Small intestine (tissue), 7 donors: Measurements from ENCODE around the gene NKAIN2. TPM values are rescaled to one million over a fixed set of nuclear protein-coding genes. Genes with fewer than 3 reads are reported as not detected.
"Not testable (repeated sequence)": the region's sequence is repeated elsewhere in the genome, so short reads cannot be mapped to it uniquely, and the experiment has no call there.

Experiments used
- DNase-seq, 2 donors: peaks; one replicate each; pipeline versions ENCODE4 v3.0.0 to v3.0.0-alpha.2; 2013
- FAIRE-seq: peaks from 2 replicates; lab custom pipeline; 2012; peaks lifted over from hg19 to GRCh38; lab: Jason Lieb, UNC
- H3K27ac ChIP-seq, 3 donors: one replicate each; pipeline ENCODE4 v1.5.1; 2013; ENCODE audit warnings: low read length in 2 of 3, mild to moderate bottlenecking in 2 of 3, control low read depth in 1 of 3, inconsistent platforms in 1 of 3, low read depth in 1 of 3, moderate library complexity in 1 of 3
- H3K27me3 ChIP-seq, 3 donors: one replicate each; pipeline ENCODE4 v1.6.1; 2013; ENCODE audit warnings: low read length in 3 of 3, inconsistent platforms in 1 of 3; ENCODE audit not compliant: control insufficient read depth in 3 of 3, insufficient read depth in 3 of 3
- H3K36me3 ChIP-seq, 3 donors: one replicate each; pipeline ENCODE4 v1.6.1; 2013; ENCODE audit warnings: low read length in 3 of 3, inconsistent platforms in 1 of 3, low read depth in 1 of 3, mild to moderate bottlenecking in 1 of 3, moderate library complexity in 1 of 3; ENCODE audit not compliant: control insufficient read depth in 3 of 3, insufficient read depth in 2 of 3
- H3K4me1 ChIP-seq, 3 donors: one replicate each; pipeline ENCODE4 v1.6.1; 2013; ENCODE audit warnings: low read length in 2 of 3, inconsistent platforms in 1 of 3, low read depth in 1 of 3, mild to moderate bottlenecking in 1 of 3, moderate library complexity in 1 of 3; ENCODE audit not compliant: control insufficient read depth in 3 of 3, insufficient read depth in 2 of 3
- H3K4me3 ChIP-seq, 3 donors: one replicate each; pipeline ENCODE4 v1.5.1; 2013; ENCODE audit warnings: low read length in 3 of 3, control low read depth in 1 of 3, inconsistent platforms in 1 of 3, low read depth in 1 of 3, mild to moderate bottlenecking in 1 of 3, moderate library complexity in 1 of 3
- H3K9me3 ChIP-seq, 2 donors: one replicate each; pipeline ENCODE4 v1.6.1; 2013; ENCODE audit warnings: low read depth in 1 of 2, low read length in 1 of 2; ENCODE audit not compliant: control insufficient read depth in 2 of 2, insufficient read depth in 1 of 2
- WGBS, 3 donors: extraction: QIAGEN DNeasy Blood & Tissue Kit; methylation state at CpG; one replicate each; pipeline ENCODE4 v1.1.7; 2013; 5-methylcytosine and 5-hydroxymethylcytosine counted together
- polyA plus RNA-seq, 4 donors: library from polyadenylated mRNA; stranded (reverse) in 3 of 4; unstranded in 1 of 4; fragments of 200-250 nt in 3 of 4; fragments of 120-200 nt in 1 of 4; gene quantifications; one replicate each; pipeline versions ENCODE4 v1.2.1 to v1.2.3, GENCODE V29; 2013
- donor health status: healthy with polysubstance abuse.
- donor health status: control.
- donor health status: control.
- donor health status: Bipolar disorder and iron deficiency.
- donor health status: healthy.

The NKAIN2 gene
- polyA plus RNA-seq, 4 donors: 0.16 to 1.4 (median 0.19) TPM; not detected in 1

- FAIRE-seq (peak; percentile 10), DNase-seq (no peak)
- Histone ChIP-seq H3K27ac (no peak overlapping the region), H3K27me3 (no peaks in the 10 kb centered on the region), H3K36me3 (no peaks in the 10 kb centered on the region), H3K4me3 (no peak overlapping the region), H3K4me1 (no peaks in the 10 kb centered on the region), H3K9me3 (no peaks in the 10 kb centered on the region)
Measured at GRCh38 chr6:124143435-124143834, 339.8 kb downstream of the NKAIN2 start.

DNA sequence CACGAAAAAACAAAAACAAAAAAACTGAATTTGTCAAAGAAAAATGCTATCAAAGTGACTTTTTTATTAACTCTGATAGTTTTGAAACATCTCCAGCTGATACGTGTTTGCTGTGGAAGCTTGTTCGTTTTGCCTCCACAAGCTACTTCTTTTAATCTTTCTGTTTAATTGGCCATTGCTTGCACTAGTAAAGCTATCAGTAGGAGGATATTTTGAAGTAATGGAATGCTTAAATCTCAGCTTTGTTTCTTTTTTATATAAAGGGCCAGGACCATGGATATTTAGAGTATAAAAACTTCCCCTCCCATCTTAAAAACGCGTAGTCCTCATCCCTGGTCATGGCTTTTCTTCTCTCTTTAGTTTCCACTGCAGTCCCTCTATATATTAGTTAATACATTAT, 344.0 kb downstream of the NKAIN2 start:
- H3K27me3 ChIP-seq: no peaks in the 10 kb centered on the region
- H3K4me1 ChIP-seq: no peaks in the 10 kb centered on the region
- FAIRE-seq (no peak), DNase-seq (no peak)
- H3K27ac ChIP-seq: no peak overlapping the region
- WGBS, 3 donors: 28 to 44% (median 42%) methylated on average over 5 of the region's 5 CpGs
- no peaks in the 10 kb centered on the region for H3K9me3 ChIP-seq
- no peaks in the 10 kb centered on the region for H3K36me3 ChIP-seq
- no peak overlapping the region for H3K4me3 ChIP-seq

DNA sequence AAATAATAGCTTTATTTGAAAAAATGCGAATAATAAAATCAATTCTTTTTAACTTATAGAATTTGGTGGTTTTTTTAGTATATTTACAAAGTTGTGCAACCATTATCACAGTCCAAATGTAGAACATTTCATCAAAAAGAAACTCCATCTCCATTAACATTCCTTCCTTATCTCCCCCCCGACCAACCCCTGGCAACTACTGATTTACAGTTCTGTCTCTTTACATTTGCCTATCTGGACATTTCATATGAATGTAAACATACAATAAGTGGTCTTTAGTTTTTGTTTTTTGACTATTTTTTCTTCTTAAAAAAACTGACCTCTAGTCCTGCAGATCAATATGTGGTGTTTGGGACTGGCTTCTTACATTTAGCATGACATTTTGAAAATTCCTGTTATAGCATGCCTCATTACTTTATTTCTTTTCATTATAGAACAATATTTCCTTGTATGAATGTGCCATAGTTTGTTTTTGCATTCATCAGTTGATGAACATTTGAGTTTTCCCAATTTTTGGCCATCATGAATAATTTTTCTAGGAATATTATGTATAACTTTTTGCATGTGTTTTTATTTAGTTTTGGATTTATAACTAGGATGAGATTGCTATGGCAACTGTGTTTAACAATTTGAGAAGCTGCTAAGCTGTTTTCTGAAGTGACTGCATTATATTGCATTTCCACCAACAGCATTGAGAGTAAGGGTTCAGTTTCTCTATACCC, 344.7 kb downstream of the NKAIN2 start:
- 30 to 53% (median 51%) methylated on average over 2 of the region's 2 CpGs for WGBS, 3 donors
- Histone ChIP-seq H3K27ac (no peak overlapping the region), H3K4me3 (no peak overlapping the region), H3K9me3 (no peaks in the 10 kb centered on the region), H3K4me1 (no peaks in the 10 kb centered on the region), H3K36me3 (no peaks in the 10 kb centered on the region), H3K27me3 (no peaks in the 10 kb centered on the region)
- DNase-seq: no peak
- FAIRE-seq: peak; percentile 93

- no peaks in the 10 kb centered on the region for H3K9me3 ChIP-seq
- H3K4me1 ChIP-seq: no peaks in the 10 kb centered on the region
- no peak overlapping the region for H3K4me3 ChIP-seq
- no peaks in the 10 kb centered on the region for H3K27me3 ChIP-seq
- H3K36me3 ChIP-seq: no peaks in the 10 kb centered on the region
- 68 to 79% (median 77%) methylated on average over 4 of the region's 4 CpGs for WGBS, 3 donors
- DNase-seq: no peak
- no peak overlapping the region for H3K27ac ChIP-seq
- no peak for FAIRE-seq
Measured at GRCh38 chr6:124149646-124150045, 346.0 kb downstream of the NKAIN2 start.

DNA sequence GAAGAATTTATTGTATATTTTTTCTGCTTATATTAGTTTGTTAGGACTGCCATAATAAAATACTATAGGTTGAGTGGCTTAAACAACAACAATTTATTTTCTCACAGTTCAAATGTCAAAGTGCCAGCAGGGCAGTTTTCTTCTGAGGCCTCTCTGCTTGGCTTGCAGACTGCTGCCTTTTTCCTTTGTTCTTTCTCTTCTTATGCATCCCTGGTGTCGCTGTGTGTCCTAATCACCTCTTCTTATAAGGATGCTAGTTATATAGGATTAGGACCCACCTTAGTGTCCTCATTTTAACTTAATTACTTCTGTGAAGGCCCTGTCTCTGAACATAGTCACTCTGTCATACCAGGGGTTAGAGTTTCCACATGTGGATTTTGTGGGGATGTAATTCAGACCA, 354.4 kb downstream of the NKAIN2 start:
- Histone ChIP-seq H3K27ac (no peak overlapping the region), H3K4me1 (no peaks in the 10 kb centered on the region), H3K27me3 (no peaks in the 10 kb centered on the region), H3K4me3 (no peak overlapping the region), H3K9me3 (no peaks in the 10 kb centered on the region), H3K36me3 (no peaks in the 10 kb centered on the region)
- FAIRE-seq (no peak), DNase-seq (no peak)
- 53 to 73% (median 61%) methylated on average over 1 of the region's 1 CpG for WGBS, 3 donors

- 71 to 84% (median 75%) methylated on average over 3 of the region's 3 CpGs for WGBS, 3 donors
- Histone ChIP-seq H3K27ac (no peak overlapping the region), H3K4me1 (no peaks in the 10 kb centered on the region), H3K9me3 (no peaks in the 10 kb centered on the region), H3K36me3 (no peaks in the 10 kb centered on the region), H3K4me3 (no peak overlapping the region), H3K27me3 (no peaks in the 10 kb centered on the region)
- no peak for FAIRE-seq
- DNase-seq: no peak
Measured at GRCh38 chr6:124163676-124164075, 360.0 kb downstream of the NKAIN2 start.

DNA sequence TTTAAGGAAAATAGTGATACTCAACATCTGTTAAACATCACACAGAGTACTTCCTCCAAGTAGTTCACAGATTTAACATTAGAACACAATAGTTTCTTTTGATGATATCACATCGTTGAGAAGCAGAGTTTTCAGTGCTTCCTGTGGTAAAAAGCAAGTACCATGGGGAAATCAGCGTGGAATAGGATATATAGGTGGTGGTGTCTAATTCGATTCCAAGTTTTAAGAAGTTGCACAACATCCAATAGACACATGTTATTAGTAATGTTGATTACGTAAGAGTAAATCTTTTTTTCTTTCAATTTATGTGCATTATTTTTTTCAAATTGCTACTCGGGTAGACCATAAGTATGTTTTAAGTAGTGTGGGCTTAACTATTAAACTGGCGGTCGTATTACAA, 360.7 kb downstream of the NKAIN2 start:
- FAIRE-seq (no peak), DNase-seq (no peak)
- H3K27me3 ChIP-seq: no peaks in the 10 kb centered on the region
- no peaks in the 10 kb centered on the region for H3K9me3 ChIP-seq
- 80 to 88% (median 84%) methylated on average over 7 of the region's 7 CpGs for WGBS, 3 donors
- no peaks in the 10 kb centered on the region for H3K36me3 ChIP-seq
- no peaks in the 10 kb centered on the region for H3K4me1 ChIP-seq
- no peak overlapping the region for H3K27ac ChIP-seq
- H3K4me3 ChIP-seq: no peak overlapping the region

- not testable (repeated sequence) for H3K9me3 ChIP-seq, H3K4me1 ChIP-seq, FAIRE-seq, H3K36me3 ChIP-seq, DNase-seq, H3K4me3 ChIP-seq, H3K27ac ChIP-seq, H3K27me3 ChIP-seq
- 75 to 100% (median 86%) methylated on average over 1 of the region's 1 CpG for WGBS, 3 donors
Measured at GRCh38 chr6:124167249-124167648, 363.6 kb downstream of the NKAIN2 start.

DNA sequence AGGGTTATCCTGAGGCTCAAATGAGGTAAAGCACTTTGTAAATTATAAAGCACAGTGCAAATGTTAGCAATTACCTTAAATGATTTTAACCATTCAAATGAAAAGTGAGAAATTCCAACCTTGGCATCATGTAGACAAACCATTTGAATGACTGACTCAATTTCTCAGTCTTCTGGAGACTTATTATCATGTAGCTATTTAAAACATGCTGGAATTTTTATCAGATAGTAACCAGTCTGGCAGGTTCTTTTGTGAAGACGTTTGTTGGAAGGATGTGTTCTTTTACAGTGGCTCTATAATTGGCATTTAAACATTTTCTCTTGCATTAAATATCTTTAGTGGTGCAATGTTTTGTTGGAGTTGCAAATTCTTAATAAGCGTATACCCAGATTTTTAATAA, 386.6 kb downstream of the NKAIN2 start:
- H3K9me3 ChIP-seq: no peaks in the 10 kb centered on the region
- no peak overlapping the region for H3K27ac ChIP-seq
- H3K4me1 ChIP-seq: no peaks in the 10 kb centered on the region
- H3K36me3 ChIP-seq: no peaks in the 10 kb centered on the region
- H3K4me3 ChIP-seq: no peak overlapping the region
- 51 to 66% (median 53%) methylated on average over 2 of the region's 2 CpGs for WGBS, 3 donors
- DNase-seq (no peak), FAIRE-seq (no peak)
- no peaks in the 10 kb centered on the region for H3K27me3 ChIP-seq
